Prostate gland (tissue), 2 donors: Measurements from ENCODE around the gene MYO9A. TPM values are rescaled to one million over a fixed set of nuclear protein-coding genes. Genes with fewer than 3 reads are reported as not detected.

ENCODE experiments used
- DNase-seq: peaks from one replicate; pipeline ENCODE4 v3.0.0-alpha.2; 2019; ENCODE audit warnings: low spot score
- H3K27ac ChIP-seq, 2 donors: fragments of 200-600 bp; sonication (generic); 2 replicates each; pipeline ENCODE4 v1.5.1; 2017 to 2019
- H3K27me3 ChIP-seq: fragments of 200-600 bp; sonication (generic); replicated peaks from 2 replicates; pipeline ENCODE4 v1.5.1; 2019; ENCODE audit not compliant: insufficient read depth
- H3K36me3 ChIP-seq, 2 donors: fragments of 200-600 bp; sonication (generic); 1 replicate in 1 of 2; 2 replicates in 1 of 2; pipeline versions ENCODE4 v1.5.1 to v1.8.1; 2017 to 2019
- H3K4me1 ChIP-seq: fragments of 200-600 bp; sonication (generic); replicated peaks from 2 replicates; pipeline ENCODE4 v1.5.1; 2019
- H3K4me3 ChIP-seq, 2 donors: fragments of 200-600 bp; sonication (generic); 2 replicates each; pipeline ENCODE4 v1.5.1; 2017 to 2019
- H3K9me3 ChIP-seq: fragments of 200-600 bp; sonication (generic); 2 replicates; pipeline ENCODE4 v1.5.1; 2017
- CTCF ChIP-seq, 4 experiments: fragments of 200-600 bp in 2 of 4; fragments of 450-650 bp in 2 of 4; sonication (generic) in 2 of 4; IDR thresholded peaks; 1 replicate in 3 of 4; 2 replicates in 1 of 4; pipeline ENCODE4 v1.5.1; 2016 to 2019; ENCODE audit warnings: antibody characterized with exemption in 4 of 4, mild to moderate bottlenecking in 2 of 4, moderate library complexity in 2 of 4
- POLR2A ChIP-seq: fragments of 450-650 bp; IDR thresholded peaks from one replicate; pipeline ENCODE4 v1.6.1; 2016; ENCODE audit warnings: antibody characterized with exemption, mild to moderate bottlenecking
- POLR2AphosphoS5 ChIP-seq: sonication (generic); formaldehyde crosslinking; IDR thresholded peaks from one replicate; pipeline ENCODE4 v1.6.1; 2017; ENCODE audit warnings: antibody characterized with exemption
- WGBS: methylation state at CpG from one replicate; pipeline ENCODE4 v1.1.5; 2018; 5-methylcytosine and 5-hydroxymethylcytosine counted together
- intact Hi-C: fragments of 100-400 bp; cut with DNase I; formaldehyde crosslinking; loops from one replicate; pipeline ENCODE4 v1.14.2; 2022
- total RNA-seq, 2 donors: library from RNA; depleted of rRNA; stranded (reverse); fragments of >200 nt; gene quantifications; one replicate each; pipeline ENCODE4 v1.1.0, GENCODE V29; 2016

MYO9A gene
- total RNA-seq, 2 donors from 2014 or later: 29.4 to 252 TPM

- no peak for DNase-seq
- Histone ChIP-seq H3K4me1 (no peaks in the 10 kb centered on the region), H3K27me3 (no peaks in the 10 kb centered on the region), H3K4me3 (no peak overlapping the region), H3K9me3 (no peaks in the 10 kb centered on the region), H3K27ac (no peak overlapping the region), H3K36me3 (no peaks in the 10 kb centered on the region)
- intact Hi-C loops: no loop called here
- 79% methylated on average over 6 of the region's 6 CpGs for WGBS
- TF ChIP-seq POLR2A (no peak), CTCF (IDR thresholded peaks at IDR 0.05) (no peak), POLR2AphosphoS5 (no peak)
These were observed 333.2 kb downstream of the MYO9A start for GRCh38 chr15:71784719-71785118.

GRCh38 chr15:71782422-71783165, 335.4 kb downstream of the MYO9A start:
- no peak for DNase-seq
- Histone ChIP-seq H3K9me3 (no peaks in the 10 kb centered on the region), H3K4me1 (no peaks in the 10 kb centered on the region), H3K27ac (no peak overlapping the region), H3K4me3 (no peak overlapping the region), H3K36me3 (no peaks in the 10 kb centered on the region), H3K27me3 (no peaks in the 10 kb centered on the region)
- no peak for TF ChIP-seq POLR2A
- no peak for TF ChIP-seq POLR2AphosphoS5
- TF ChIP-seq CTCF (IDR thresholded peaks at IDR 0.05): no peak
- intact Hi-C loops: no loop called here
- WGBS: 74% methylated on average over 10 of the region's 10 CpGs

GRCh38 chr15:71781965-71782265, 336.0 kb downstream of the MYO9A start:
- no peak for TF ChIP-seq POLR2A
- WGBS: 90% methylated on average over 8 of the region's 8 CpGs
- Histone ChIP-seq H3K27me3 (no peaks in the 10 kb centered on the region), H3K36me3 (no peaks in the 10 kb centered on the region), H3K4me1 (no peaks in the 10 kb centered on the region), H3K27ac (no peak overlapping the region), H3K9me3 (no peaks in the 10 kb centered on the region), H3K4me3 (no peak overlapping the region)
- intact Hi-C loops: no loop called here
- no peak for DNase-seq

- no peaks in the 10 kb centered on the region for H3K9me3 ChIP-seq
- H3K4me3 ChIP-seq: no peak overlapping the region
- TF ChIP-seq POLR2AphosphoS5: no peak
- TF ChIP-seq CTCF (IDR thresholded peaks at IDR 0.05): no peak
- TF ChIP-seq POLR2A: no peak
- intact Hi-C loops: no loop called here
- WGBS: 95% methylated on average over 9 of the region's 9 CpGs
- no peak for DNase-seq
- H3K27me3 ChIP-seq: no peaks in the 10 kb centered on the region
- peak overlapping the region in 1 of 2 donors; percentile 28 for H3K27ac ChIP-seq
- H3K4me1 ChIP-seq: no peaks in the 10 kb centered on the region
- no peaks in the 10 kb centered on the region for H3K36me3 ChIP-seq
These were observed 336.6 kb downstream of the MYO9A start for GRCh38 chr15:71781179-71781964.

- no peaks in the 10 kb centered on the region for H3K4me1 ChIP-seq
- peak overlapping the region; percentile 16 to 28 for H3K27ac ChIP-seq
- H3K4me3 ChIP-seq: no peak overlapping the region
- no peaks in the 10 kb centered on the region for H3K27me3 ChIP-seq
- TF ChIP-seq POLR2AphosphoS5 (peak; percentile 33), CTCF (IDR thresholded peaks at IDR 0.05) (peak; percentile 36 to 56 (median 51)), POLR2A (no peak)
- WGBS: 14% methylated on average over 13 of the region's 13 CpGs
- DNase-seq: no peak
- no peaks in the 10 kb centered on the region for H3K36me3 ChIP-seq
- no peaks in the 10 kb centered on the region for H3K9me3 ChIP-seq
- intact Hi-C loops: no loop called here
These were observed 337.6 kb downstream of the MYO9A start for GRCh38 chr15:71780115-71780976.
